KG1 (cell line): ENCODE data around the gene MB.

Source experiments
- DNase-seq: peaks from one replicate; lab custom pipeline; 2025; lab: John Stamatoyannopoulos, UW

MB gene

GRCh38 chr22:35572556-35572955, 44.6 kb downstream of the MB start:
- DNase-seq: no peak

DNA sequence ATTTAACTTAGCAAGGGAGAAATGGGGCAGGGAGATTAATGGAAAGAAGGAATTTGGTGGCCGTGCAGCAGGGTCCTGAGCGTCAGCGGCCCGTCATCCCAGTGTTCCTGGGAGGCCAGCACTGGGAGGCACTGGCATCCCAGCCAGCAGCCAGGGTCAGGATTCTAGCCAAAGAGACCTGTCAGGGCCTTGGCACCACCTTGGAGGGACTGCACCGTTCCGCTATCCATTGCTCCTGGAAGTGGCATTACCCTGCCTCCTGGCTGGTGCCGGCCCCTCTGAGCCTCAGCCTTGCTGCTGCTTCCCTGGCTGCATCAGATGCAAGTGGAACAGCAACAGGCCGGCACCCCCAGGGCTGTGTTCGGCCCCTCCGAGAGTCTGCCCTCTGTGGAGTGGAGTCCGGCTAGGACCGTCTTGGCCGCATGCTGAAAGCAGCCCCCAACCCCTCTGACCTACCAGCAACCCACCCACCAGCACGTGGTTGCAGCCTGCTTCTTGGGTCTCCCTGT, 46.4 kb downstream of the MB start:
- DNase-seq: no peak

DNA sequence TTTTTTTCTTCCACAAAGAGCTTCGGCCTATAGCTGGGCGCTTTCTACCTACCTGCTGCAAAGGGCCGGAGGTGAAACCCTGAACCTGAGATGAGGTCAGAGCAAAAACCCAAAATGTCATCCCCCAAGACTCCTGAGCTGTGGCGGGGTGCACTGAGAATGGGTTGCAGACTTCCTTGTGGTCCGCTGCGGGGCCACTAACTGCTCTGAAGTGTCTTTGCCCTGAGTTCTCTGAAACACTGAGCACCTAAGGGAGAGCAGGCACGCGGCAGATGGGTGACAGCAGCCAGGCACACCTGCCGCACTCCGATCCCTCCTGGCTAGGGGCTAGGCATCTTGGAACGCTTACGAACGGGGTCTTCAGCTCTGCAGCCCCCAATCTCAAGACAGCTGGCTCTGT, 47.2 kb downstream of the MB start:
- no peak for DNase-seq

- no peak for DNase-seq
Measured at GRCh38 chr22:35568751-35569739, 48.1 kb downstream of the MB start.

DNA sequence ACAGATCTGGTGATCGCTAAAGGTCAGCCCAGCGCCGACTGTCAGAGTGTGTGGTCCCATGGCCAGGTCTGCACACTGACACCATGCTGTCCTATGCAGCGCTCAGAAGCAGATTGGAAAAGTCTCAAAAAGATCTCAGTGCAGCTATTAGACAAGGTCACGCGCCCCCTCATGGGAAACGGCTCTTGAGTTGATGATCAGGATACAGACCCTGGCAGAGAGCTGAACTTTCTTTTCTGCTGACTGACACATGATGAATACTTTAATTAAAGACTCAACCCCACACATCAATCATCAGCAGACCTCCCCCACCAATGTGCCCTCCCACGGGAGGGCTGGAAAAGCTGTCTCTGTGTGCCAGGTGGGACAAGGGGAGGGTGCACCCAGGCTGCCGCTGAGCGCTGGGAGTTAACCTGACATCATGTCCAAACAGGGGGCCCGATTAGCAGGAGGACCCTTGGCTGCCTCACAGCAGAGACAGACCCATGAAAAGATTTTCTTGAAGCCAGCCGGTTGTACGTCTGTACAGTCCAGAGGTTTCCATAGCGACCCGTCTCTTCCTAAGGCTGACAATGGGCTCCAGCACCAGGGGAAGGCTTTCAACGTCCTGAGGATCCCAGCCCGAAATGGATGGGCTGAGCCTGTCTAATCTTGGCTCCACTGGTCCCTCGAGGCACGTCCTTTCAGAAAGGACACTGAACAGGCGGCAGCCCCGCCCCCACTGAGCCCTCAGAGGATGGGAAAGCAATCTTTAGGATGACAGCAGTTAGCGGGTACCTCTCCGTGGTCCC, 49.6 kb downstream of the MB start:
- no peak for DNase-seq

DNA sequence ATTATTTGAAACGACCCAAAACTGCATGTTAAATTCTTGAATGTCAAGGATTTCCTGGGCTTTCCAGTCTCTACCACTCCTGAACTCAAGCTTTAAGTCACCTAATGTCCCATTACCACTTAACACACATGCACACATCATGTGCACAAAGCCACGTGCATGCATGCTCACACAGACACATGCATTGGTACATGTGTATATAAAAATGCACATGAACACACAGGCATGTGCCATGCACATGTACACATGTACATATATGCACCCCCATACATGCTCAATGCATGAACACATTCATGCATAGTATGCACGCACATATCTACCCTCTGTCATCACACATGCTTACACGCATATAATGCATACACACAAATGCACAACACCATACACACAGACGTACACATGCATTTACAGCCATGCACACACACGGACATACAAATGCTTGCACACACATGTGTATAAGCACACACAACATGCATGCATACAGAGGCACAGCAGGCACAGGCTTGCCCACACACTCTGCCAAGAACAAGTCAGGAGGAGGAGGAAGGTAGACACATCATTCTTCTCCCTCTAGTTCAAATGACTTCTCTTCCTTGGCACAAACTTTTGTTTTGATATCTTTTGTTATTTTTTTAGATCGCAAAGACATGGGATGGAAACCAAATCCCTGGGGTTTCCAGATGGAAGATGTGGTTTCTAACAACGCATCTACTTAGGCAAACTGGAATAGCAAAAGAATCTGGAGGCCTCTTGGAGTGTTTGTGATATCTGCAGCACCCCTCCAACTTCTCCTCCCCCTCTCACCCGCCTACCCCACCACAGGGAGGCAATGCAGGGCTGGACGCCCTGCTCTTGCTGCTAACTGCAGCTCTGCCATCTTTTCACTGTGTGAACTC, 51.9 kb downstream of the MB start:
- DNase-seq: no peak

- no peak for DNase-seq
Measured at GRCh38 chr22:35563211-35563610, 53.9 kb downstream of the MB start.

DNA sequence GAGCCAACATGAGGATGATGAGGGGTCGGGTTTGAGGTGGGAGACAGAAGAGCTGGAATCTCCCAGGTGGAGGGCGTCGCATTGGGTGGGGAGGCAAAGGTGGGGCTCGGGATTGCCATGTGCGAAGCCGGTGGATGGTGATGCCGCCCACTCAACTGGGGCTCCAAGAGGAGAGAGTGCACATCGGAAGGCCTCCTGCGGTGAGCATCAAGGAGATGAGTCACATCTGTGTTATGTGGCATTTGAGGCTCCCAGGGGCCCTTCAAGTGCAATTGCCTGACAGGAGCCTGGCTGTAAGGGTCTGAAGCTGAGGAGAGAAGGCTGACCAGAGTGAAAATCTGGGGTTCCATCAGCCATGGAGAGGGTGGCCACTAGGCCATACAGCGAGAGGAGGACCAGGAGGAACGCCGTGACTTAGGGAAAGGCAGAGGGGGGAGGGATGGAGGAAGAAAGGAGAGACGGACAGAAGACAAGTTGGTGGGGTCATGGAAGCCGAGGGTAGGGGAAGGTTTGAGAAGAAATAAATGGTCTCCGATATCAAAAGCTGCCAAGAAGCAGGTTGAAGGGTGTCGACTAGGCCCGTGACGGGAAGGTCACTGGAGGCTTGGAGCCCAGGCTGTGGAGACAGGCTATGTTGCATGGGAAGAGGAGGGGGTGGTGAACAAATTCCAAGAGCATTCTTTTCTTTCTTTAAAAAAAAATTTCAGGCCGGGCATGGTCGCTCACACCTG, 55.2 kb downstream of the MB start:
- no peak for DNase-seq

DNA sequence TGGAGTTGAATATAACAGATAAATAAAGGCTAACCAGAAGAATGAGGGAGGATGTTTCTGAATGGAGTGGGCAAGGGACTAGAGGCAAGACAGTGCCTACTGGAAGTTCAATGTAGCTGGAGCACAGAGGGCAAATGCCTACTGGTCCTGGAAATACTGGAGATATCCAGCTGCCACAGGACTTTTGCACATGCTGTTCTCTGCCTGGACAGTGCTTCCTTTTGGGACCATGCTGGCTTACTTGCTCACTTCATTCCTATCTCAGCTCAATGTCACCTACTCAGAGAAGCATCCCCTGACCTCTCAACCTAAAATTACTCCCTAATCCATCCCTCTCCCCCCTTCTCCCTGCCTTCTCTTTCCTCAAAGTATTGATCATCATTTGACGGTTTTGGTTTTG, 56.3 kb downstream of the MB start:
- no peak for DNase-seq

DNA sequence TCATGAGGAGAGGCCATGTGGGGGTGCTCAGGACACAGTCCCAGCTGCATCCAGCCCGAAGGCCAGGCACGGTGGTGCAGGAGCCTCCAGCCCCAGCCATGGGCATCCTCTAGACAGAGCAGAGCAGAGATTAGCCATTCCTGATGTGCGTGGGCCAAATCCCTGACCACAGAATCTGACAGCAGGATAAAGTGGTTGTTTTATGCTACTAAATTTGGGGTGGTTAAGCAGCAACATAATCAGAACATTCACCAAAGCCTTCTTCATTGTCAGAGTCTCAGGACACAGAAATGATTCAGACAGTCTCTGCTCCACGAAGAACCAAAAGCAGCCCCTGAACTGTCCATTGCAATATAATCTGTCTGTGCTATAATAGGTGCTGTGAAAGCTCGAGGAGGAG, 56.8 kb downstream of the MB start:
- no peak for DNase-seq

DNA sequence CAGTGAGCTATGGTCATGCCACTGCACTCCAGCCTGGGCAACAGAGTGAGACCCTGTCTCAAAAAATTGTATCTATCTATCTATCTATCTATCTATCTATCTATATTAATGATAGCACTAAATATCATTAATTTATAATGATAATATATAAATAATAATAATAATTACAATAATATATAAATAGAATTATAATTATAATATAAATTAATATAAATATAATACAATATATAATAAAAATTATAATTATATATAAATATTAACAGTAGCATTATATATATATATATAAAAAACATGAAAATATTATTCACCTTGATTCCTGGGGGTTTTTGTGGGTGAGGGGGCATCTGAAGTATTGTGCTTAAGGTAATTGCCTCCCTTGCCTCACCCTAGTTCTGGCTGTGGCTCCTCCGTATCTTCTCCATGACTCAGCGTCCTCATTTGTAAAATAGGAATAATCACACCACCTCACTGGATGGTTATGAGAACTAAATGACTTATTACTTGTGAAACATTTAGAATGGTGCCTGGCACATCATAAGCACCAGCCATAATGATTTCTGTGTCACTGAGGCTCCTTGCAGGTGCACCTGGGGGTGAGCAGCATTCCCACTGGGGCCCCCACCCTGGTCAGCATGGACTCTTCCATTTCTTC, 57.6 kb downstream of the MB start:
- DNase-seq: no peak

DNA sequence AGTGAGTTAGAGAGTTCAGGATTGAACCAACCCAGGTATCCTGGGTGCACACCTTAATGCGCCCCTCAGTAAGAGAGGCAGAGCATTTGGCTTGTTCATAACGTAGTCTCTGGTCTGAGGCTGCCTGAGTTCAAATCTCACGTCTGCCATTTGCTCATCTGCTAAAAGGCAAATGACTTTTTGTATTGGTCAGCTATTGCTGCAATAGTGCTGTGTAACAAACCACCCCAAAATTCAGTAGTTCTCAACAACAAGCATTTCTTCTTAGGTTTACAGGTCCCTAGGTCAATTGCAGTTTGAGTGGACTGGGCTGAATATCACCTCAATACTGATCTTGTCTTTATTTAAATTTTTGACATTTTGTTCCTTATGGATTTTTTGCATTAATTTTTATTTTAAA, 58.4 kb downstream of the MB start:
- DNase-seq: no peak

GRCh38 chr22:35558031-35558430, 59.1 kb downstream of the MB start:
- DNase-seq: no peak
